DMS153 treated with DMSO at 0.1 percent for 48 hours (cell line): Measurements from ENCODE around the gene ARL6IP4.
A peak's percentile ranks its signal among the peaks of the same experiment; 100 is the strongest.

Experiments used
- DNase-seq: peaks from one replicate; lab custom pipeline; 2025; ENCODE audit not compliant: unreplicated experiment; lab: John Stamatoyannopoulos, UW

Gene ARL6IP4

DNA sequence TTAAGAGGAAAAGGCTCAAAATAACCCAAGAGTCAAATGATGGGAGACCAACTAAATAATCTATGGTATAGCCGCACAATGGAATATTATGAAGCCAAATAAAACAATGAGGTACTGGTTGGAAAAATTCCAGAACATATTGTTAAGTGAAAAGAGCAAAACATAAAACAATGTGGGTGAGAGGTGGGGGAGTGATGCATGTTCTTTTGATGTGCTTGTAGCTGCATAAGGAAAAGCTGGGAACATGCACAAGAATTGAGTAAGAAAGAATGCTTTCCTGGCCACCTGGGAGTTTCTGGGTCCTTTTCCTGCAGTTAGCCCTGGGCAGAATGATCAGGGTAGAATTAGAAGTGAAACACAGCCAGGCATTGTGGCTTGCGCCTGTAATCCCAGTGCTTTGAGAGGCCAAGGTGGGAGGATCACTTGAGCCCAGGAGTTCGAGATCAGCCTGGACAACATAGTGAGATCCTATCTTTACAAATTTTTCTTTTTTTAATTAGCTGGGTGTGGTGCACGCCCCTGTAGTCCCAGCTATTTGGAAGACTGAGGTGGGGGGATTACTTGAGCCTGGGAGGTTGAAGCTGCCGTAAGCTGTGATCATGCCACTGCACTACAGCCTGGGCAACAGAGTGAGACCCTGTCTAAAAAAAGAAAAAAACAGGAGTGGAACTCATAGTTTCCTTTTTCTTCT, 22.1 kb upstream of the ARL6IP4 start:
- DNase-seq: no peak

DNA sequence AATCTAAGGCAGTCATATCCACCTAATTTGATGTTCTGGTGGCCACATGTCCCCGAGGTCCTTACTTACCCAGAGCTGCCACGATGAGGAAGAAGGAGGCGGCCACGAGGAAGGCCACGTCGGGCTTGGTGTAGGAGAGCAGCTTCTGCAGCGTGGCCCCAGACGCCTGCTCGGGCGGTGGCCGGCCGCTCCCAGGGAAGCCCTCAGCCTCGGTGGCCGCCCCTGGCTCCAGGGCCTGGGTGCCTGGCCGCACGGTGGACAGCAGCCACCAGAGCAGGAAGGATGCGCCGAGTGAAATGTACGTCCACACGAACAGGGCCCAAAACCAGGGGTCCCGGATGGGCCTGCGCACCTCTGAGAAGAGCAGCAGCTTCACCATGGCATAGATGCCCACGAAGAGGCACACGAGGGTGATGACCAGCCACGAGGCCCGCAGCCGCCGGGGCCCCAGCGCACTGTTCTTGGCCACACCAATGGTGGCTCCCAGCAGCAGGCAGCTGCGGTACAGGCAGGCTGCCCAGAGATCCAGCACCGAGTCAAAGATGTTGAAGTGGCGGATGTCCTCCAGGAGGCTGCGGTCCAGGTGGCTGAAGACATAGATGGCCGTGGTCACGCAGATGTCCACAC, 20.8 kb upstream of the ARL6IP4 start:
- no peak for DNase-seq

DNA sequence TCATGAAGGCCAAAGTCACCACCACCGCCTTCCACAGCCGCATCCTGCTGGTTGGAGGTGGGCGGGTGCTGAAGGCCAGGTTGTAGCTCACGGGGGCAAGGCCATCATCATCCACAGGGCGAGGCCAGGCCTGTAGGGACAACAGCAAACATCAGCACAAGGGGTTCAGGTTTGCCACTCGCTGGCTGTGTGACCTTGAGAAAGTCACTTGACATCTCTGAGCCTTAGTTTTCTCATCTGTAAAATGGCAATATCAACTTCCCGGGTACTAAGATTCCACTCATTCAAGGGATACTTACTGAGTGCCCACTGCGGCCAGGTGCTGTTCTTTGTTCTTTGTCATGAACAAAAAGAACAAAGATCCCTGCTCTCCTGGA, 20.3 kb upstream of the ARL6IP4 start:
- no peak for DNase-seq

DNA sequence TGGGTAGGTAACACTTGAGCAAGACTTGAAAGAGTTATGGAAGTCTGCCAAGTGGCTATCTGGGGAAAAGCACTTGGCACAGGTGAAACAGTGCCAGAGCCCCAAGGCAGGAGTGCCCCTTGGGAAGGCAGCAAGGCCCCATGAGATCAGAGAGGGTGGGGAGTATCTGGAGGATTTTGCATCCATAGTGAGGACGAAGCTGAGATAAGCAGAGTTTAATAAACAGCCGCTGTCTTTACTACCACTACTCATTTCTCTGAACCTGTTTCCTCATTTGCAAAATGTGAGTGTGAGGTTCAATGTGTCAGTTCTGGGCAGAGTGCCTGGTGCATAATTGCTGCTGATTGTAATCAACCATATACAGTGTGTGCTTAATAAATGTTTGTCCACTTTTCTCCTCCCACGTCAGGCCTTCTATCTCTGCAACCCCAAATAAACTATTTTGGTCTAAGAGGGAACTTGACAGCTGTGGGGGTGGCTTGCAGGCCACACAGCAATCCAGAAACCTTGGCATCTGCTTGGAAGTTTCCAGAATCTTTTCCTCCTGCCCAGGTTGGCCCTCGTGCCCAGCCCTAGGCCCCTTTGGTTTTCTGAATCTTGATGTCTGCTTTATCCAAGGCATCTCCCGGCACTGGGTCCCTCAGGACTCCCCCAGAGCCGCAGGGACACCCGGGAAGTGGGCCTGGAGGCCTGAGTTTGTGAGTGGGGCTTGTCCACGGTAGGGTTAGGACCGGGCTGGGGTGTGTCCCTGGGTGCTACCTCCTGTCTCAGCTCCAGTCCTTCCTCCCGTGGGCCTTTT, 18.8 kb upstream of the ARL6IP4 start:
- DNase-seq: no peak

DNA sequence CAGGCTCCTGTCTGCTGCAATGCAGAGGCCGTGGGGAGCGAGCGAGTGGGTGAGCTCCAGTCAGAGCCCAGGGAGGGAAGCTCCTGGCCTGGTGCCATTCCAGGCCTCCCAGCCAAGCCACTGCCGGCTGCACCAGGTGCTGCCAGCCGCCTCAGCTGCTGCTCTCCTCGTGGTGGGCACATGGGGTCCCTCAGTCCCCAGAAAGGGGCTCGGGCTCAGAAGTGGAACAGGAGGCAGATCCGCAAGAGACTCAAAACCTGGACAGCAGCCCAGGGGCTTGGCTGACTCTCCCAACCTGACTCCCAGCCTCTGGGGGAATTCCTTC, 16.6 kb upstream of the ARL6IP4 start:
- DNase-seq: no peak

DNA sequence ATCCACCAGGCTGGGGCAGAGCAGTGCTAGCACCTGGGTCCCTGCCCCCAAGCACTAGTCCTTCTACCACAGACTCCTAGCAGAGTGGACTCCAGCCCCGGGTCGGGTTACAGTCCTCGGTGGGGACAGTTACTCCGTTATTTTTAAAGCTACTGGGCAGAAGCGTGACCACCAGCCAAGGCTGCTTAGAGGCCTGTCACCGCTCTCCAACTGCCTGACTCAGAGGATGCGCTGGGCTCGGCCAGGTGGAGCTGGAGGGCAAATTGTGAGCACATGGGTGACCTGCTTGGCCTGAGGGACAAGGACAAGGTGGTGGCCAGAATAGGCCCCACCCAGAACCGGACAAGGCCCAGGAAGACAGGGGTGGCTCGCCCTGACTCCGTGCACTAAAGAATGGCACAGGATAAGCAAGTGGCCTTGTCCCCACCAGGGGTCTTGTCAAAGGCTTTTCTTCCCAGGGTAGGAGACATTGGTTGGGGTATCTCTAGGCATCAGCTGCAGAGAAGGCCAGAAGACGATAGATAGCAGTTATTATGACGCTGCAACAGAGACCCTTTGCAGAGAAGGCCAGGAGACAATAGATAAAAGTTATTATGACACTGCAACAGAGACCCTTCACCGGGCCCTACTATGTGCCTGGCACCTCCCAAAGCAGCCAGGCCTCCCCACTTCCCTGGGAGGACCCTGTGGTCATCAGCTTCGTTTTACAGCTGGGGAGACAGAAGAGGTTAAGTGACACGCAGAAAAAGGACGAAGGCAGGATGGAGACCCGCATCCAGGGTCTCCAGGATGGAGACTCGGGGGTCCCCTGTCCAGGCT, 15.8 kb upstream of the ARL6IP4 start:
- no peak for DNase-seq

DNA sequence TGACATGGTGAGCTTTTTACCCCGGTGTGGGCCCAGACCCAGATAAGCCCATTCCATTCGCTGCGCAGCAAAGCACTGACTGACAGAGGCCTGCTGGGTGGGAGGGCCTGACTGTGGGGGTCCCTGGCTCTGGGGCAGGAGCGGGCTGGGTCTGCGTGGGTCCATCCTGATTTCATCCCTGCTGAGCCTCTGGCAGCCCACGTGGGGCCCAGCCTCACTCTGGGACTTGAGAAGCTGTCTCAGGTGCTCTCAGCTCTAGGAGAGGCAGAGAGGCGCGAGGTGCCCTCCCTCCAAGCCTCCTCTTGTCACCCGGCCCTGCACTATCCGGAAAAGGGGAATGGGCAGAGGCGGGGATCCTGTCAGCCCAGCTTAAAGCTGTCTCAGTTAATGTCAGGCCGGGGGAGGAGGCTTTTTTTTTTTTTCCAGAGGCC, 15.1 kb upstream of the ARL6IP4 start:
- DNase-seq: no peak

DNA sequence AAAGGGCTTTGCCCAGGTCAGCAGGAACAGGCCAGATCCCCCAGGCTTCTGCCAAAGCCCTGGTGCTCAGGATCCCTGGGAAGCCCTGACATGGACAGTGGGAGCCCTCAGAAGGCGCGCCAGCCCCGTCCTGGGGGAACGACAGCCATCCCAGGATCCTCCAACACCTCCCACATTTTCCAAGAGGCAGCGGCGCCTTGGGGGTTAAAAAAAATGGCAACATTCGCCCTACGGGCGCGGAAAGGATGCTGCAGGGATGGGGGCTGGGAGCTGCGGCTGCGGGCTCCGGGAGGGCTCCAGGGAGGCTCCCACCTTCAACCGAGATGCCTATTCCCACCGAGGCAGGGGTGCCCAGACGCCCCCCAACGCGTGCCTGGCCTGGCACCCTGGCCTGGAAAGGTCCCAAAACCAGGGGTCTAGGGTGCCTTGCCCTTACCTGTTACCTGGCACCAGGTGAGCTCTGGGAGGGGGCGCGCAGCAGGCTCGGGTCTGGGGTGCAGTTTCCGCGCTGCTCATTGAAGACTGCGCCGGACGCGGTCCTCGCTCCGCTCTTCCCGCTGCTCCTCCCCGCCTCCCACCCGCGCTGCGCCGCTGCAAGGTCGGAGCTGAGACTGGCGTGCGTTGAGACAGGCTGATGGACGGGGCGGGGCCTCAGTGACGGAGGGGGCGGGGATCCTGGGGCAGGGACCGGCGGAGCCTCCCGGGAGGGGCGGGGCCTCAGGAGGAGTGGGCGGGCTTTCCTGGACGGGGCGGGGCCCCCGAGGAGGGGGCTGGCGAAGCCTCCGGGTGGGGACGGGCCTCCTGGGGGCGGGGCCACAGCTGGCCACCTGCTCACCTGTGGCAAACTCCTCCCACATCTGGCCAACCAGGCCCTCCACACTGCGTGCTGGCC, 14.4 kb upstream of the ARL6IP4 start, which contains the start of gene ABCB9:
TSS of gene ABCB9 (minus strand) at position 613 of the 892 bp plus-strand sequence. CDS start 6,228 bp downstream, outside the sequence.
- DNase-seq: peak; percentile 81

DNA sequence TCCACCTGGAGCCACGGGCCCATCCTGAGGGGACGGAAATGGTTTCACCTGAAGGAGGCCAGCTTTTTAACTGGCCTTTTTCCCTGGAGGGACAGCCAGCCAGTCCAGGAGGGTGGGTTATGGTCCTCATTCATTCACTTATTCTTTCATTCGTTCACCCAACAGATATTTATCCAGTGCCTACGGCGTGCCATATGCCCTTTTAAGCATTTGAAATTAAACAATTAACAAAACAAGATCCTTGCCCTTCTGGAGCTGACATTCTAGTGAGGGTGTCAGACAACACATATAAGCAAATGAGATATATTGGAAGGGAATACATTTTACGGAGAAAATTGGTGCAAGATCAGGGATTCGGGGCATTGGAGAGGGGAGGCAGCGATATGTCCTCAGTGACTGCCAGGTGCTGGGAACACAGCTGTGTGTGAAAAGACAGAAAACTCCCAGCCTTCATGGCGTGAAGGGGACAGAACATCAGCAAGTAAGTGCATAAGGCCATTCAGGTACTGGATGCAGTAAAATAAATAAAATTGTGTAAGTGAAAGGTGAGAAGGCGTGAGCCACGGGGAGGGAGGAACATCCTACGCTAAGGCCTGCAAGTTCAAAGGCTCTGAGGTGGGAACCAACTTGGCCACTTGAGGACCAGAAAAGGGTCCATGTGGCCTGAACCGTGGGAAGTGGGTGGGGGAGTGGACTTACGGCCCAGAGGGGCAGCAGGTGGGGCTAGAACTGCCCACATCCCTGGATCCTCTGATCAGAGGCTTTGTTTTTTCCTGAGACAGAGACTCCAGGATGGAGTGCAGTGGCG, 13.5 kb upstream of the ARL6IP4 start:
- no peak for DNase-seq

DNA sequence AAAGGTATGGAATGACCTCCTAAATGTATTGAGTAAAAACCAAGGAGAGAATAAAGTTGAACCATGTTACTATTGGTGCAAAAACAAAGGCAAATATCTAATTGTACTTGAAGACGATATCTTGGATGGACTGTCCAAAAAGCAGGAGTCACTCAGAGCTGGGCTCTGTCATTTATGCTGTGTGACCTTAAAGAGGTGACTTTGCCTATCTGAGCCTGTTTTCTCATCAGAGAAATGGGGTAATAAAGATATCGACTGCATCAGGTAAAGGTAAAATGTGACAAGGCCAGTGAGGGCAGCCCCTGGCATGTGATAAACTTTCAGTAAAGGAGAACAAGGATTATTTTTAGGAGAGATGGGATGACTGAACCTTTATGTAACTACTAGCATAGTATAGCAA, 12.4 kb upstream of the ARL6IP4 start:
- DNase-seq: no peak

DNA sequence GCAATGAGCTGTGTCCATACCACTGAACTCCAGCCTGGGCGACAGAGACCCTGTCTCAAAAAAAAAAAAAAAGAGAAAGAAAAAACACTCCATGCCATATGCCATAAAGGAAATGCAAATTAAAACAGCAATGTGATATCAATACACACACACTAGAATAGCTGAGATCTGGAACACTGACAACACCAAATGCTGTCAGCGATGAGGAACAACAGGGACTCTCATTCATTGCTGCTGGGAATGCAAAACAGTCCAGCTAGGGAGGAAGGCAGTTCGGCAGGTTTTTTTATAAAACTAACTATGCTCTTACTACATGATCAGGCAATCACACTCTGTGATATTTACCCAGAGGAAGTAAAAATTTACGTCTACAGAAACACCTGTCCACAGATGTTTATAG, 10.8 kb upstream of the ARL6IP4 start:
- DNase-seq: no peak

DNA sequence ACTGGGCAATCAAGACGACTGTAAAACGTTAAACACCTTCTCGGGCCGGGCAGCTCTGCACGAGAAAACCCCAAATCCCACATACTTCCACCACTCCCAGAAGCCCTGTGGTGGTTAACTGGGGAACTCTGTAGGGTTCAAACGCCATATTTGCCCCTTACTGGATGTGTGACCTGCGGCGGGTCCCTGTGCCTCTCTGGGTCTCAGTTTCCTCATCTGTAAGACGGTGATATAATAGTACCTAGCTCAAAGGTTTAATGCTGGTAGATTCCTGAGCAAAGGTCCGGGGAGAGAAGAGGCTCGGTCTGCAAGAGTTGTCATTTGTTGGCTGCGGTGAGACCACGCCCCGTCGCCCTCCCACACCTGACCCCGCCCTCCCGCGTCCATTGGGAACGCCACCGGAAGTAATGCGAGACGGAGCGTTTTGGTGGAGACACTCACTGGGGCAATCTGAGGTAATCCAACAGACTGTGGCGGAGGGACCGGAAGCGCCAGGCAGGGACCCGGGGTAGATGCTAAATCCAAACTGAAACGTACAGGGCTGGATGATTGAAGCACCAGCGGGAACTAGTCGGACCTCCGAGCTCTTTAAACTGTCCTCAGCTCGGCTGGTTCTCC, 6.1 kb upstream of the ARL6IP4 start:
- DNase-seq: peak; percentile 93

DNA sequence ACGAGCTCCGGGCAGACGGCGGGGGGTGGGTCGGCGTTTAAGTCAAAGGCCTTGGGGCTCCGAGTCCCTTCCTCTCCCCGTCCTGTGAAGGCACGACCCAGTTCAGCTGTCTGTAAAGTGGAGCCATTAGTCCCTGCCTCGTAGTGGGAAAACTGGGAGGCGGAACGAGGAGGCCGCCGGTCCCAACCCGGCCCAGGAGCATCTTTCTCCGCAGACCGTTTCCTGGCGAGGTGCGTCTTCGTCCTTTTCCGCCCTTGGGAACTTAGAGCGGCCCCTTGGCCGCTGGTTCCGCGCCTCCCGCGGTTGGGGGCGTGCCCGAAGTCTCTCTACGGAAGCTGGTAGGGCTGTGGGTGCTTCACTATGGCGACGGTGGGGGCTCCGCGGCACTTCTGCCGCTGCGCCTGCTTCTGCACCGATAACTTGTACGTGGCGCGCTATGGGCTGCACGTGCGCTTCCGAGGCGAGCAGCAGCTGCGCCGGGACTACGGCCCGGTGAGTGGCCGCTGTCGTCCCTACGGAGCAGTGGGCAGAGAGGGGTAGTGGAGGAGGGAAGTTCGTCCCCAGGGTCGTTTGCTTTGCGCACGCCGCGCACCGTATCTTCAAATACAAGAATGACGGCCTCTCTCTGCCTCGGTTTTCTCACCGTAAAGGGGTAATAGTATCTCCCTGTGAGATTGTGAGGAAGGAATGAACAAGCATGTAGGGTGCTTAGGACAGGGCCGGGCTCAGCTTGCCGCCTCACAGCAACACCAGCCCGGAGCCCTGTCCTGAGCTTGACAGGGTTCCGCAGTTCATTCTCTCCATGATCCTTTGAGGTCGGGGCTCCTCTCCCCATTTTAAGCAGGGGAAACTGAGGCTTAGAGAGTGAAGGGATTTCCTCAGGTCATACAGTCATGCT, 5.3 kb upstream of the ARL6IP4 start, which contains the start of gene OGFOD2:
TSS of gene OGFOD2 (plus strand) at position 353 of the 898 bp plus-strand sequence. CDS start at position 361, 8 bp downstream.
- peak; percentile 83 for DNase-seq

DNA sequence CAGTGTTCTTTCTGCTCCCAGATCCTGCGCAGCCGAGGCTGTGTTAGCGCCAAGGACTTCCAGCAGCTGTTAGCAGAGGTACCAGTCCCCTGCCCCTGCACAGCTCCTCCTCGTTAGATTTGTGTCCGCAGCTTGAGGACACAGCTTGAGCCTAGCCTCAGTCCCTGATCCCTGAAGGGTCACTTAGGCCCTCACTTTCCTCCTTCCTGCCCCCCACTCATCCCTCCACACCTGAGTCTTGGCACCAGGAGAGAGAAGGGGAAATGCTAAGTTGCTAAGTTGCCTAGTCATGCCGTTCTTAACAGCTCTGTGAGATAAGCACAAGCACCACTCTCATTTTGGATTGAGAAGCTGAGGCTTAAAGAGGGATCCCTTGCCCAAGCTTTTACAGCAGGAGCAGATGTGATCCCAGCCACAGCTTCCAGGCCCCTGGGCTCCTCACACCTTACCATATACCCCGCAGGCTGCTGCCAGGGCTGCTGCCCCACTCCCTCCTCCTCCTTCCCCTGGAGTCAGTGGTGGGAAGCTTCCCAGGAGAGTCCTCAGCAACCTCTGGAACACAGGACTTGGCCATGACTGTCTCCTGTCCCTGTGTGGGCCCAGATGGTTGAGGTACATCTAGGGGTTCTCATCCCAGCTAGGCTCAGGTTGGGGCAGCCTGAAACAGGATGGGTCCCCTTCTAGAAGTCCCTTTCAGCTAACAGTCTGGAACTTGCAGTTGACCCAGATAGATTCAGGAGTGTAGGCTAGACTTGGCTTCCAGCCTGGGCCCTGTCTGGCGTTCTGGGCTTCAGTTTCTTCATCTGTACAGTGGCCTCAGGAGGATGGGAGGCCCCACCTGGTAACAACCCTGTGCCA, 4.5 kb upstream of the ARL6IP4 start:
- no peak for DNase-seq

DNA sequence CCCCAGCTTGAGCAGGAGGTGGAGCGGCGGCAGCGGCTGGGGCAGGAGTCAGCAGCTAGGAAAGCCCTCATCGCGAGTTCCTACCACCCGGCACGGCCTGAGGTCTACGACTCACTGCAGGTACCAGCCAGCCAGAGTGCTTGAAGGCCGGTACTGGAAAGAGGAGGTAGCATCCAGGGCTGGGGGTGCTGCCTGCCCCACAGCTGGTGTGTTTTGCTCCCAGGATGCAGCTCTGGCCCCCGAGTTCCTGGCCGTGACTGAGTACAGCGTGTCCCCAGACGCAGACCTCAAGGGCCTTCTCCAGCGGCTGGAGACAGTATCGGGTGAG, 3.9 kb upstream of the ARL6IP4 start:
- no peak for DNase-seq

DNA sequence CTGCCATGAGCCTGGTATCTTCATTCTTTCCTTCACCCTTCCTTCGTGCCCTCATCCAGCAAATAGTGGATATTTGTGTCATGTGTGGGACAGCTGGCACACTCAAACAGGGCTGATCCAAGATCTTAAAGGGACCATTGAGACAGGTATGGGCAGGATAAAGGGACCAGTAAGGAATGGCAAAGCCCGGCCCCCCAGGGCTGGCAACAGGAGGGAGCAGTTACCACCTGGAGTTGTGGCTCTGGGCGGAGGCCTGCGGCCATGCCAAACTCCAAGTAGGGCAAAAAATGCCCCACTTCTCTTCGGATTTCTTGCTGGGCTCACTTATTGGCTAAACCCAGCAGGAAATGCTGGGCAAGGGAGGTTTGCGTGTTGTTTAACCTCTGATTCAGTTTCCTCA, 3.3 kb upstream of the ARL6IP4 start:
- DNase-seq: no peak
